ENCODE measurements around the gene TRUB2. TPM values are rescaled to one million over a fixed set of nuclear protein-coding genes. Genes with fewer than 3 reads are reported as not detected.
"Not testable (repeated sequence)": the region's sequence is repeated elsewhere in the genome, so short reads cannot be mapped to it uniquely, and the experiment has no call there.

TRUB2 gene
- total RNA-seq, 2 donors from 2014 or later, result 25.6 to 35.9 TPM

DNA sequence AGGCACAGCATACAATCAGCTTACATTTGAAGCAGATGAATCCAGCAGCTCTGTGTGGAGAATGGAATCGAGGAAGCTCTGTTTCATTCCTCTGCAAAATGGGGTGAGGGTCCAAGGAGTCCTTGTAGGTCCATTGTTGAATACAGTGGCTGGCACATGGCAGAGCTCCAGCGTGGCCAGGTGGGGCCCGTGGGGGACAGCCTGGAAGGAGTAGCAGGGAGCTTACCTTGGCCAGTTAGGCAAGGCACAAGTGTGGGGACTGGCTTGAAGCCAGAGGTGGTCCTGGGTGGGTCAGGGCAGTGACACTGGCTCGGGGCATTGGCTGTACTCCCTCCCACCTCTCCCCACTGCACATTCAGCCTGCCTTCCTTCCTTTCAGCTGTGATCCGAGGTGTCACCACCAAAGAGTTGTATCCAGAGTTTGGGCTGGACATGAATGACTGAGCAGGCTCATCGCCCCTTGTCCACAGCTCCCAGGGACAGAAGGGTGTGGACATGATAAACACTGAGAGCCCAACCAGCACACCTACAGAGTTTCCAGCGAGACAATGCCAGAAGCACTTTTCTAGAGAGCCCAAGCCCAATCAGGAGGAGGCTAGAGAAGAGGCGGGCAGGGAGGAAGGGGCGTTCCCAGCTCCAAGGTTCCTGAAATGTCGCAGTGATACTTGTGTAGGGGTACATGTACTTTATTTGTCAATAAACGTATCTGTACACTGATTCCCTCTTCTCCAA lies 33.8 kb downstream of the TRUB2 start:
- Mint-ChIP-seq H3K27ac (no peak overlapping the region), H3K9me3 (no peaks in the 10 kb centered on the region), H3K36me3 (no peaks in the 10 kb centered on the region)
- no peak for DNase-seq (ENCODE audit: low spot score in 2 of 2)
- ATAC-seq, result no peak

DNA sequence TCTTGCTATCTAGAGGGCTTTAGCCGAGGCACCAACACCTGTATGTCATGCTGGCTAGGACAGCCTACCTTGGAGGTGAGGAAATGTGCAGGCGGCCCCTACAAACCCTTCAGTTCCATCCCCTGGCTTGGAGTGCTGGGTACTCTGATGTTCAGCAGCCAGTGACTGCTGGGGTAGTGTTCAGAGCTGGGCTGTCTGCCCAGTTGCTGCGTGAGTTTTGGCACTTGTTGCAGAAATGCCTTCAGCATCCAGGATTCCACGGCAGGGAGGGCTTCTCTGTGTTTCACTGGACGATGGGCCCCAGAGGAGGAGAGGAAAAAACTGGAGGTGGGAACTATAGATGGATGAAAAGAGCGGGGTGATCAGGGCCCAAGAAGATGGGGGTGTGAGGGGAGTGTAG lies 35.8 kb downstream of the TRUB2 start:
- Mint-ChIP-seq H3K36me3 (no peaks in the 10 kb centered on the region), H3K9me3 (no peaks in the 10 kb centered on the region)
- no peak for ATAC-seq

DNA sequence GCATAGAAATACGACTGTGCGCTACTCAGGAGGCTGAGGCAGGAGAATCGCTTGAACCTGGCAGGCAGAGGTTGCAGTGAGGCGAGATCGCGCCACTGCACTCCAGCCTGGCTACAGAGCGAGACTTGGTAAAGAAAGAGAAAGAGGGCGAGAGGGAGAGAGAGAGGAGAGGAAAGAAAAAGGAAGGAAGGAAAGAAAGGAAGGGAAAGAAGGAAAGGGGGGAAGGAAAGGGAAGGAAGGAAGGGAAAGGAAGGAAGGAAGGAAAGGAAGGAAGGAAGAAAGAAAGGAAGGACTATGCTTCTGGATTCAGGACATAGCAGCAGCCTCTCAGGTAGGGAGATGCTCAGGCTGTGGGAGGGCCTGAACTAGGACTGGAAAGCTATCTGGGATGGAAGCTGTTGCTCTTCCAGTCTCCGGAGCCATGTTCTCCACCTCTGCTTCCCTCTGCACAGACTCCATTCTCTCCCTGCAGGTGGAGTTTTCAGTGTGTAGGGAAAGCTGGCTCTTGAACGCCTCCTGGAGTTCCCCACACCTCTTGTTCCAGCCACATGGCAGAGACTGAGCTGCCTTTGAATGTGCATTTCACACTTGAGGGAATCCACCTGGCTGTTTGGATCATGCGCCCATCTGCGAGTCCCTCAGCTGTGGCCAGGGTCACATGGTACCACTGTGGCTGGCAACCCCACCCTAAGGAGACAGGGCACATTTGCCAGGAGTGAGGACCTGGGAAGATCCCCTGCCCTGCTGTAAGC lies 37.0 kb downstream of the TRUB2 start:
- ATAC-seq, result no peak
- DNase-seq (ENCODE audit: low spot score in 2 of 2), result no peak
- H3K36me3 Mint-ChIP-seq, result no peaks in the 10 kb centered on the region
- no peaks in the 10 kb centered on the region for H3K9me3 Mint-ChIP-seq
- H3K27ac Mint-ChIP-seq, result peak overlapping the region in 1 of 2 donors; percentile 29

More for the DNA sequence above, 35.8 kb downstream of the TRUB2 start:
- peak overlapping the region in 1 of 2 donors; percentile 72 for H3K27ac Mint-ChIP-seq
- DNase-seq (ENCODE audit: low spot score in 2 of 2), result no peak

DNA sequence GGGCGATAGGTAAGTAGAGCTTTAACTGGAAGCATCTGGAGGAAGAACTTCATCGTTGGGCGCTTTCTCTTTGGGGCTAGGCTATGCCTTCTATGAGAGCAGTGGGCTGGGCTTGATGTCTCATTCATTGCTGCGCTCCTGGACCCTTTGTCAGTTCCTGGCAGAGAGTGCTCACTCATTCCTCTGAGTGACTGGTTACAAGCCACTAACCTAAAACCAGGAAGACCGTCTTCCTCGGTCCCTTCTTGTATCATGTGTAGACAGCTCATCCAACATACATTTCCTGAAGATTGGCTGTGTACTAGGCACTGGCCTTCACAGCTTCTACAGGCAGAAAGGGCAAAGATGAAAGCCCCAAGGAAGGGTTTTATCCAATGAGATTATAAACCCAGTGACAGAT lies 39.7 kb downstream of the TRUB2 start:
- Mint-ChIP-seq H3K27ac (no peak overlapping the region), H3K36me3 (no peaks in the 10 kb centered on the region), H3K9me3 (no peaks in the 10 kb centered on the region)
- no peak for ATAC-seq
- no peak for DNase-seq (ENCODE audit: low spot score in 2 of 2)

DNA sequence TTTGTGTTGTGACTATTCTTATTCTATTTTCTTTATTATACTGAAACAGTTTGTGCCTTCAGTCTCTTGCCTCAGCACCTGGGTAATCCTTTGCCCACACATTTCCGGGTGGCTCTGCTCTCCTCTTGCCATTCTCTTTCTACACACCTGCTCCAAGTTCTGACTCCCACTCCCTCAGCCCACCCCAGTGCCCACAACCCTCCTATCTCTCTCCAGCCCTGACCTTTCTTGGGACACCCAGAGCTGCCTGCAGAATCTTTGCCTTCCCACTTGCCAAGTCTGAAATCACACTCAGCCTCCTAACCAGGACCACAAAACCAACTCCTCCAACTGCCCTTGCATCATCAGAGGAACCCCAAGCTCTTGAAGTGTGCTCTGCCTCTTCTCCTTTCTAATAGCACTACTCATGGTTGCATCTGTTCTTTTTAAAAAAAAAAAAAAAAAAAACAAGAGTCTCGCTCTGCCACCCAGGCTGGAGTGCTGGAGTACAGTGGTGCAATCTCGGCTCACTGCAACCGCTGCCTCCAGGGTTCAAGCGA lies 42.1 kb downstream of the TRUB2 start:
- Mint-ChIP-seq H3K9me3 (no peaks in the 10 kb centered on the region), H3K27ac (peak overlapping the region; percentile 43 to 72), H3K36me3 (peaks cover 0 to 7% of the 10 kb centered on the region in 2 donors)
- ATAC-seq (no peak), DNase-seq (ENCODE audit: low spot score in 2 of 2) (no peak)

DNA sequence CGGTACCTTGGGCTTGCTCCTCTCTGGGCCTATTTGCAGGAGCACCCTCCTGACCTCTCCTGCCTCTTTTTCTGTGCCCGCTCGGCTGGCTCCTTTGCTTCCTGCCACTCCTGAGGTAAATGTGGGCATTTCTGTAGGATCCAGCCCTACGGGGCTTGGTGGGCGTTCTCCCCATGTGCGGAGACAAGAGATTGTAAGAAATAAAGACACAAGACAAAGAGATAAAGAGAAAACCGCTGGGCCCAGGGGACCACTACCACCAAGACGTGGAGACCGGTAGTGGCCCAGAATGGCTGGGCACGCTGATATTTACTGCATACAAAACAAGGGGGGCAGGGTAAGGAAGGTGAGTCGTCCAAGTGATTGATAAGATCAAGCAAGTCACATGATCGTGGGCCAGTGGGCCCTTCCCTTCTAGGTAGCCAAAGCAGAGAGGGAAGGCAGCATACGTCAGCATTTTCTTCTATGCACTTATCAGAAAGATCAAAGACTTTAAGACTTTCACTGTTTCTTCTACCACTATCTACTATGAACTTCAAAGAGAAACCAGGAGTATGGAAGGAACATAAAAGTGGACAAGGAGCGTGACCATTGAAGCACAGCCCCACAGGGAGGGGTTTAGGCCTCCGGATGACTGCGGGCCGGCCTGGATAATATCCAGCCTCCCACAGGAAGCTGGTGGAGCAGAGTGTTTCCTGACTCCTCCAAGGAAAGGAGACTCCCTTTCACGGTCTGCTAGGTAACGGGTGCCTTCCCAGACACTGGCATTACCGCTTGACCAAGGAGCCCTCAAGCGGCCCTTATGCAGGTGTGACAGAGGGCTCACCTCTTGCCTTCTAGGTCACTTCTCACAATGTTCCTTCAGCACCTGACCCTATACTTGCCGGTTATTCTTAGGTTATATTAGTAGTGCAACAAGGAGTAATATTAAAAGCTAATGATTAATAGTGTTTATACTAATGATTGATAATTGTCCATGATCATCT lies 42.9 kb downstream of the TRUB2 start:
- peak overlapping the region in 1 of 2 donors; percentile 43 for H3K27ac Mint-ChIP-seq
- H3K9me3 Mint-ChIP-seq; DNase-seq (ENCODE audit: low spot score in 2 of 2); ATAC-seq: not testable (repeated sequence)
- H3K36me3 Mint-ChIP-seq, result peaks cover 0 to 12% of the 10 kb centered on the region in 2 donors

DNA sequence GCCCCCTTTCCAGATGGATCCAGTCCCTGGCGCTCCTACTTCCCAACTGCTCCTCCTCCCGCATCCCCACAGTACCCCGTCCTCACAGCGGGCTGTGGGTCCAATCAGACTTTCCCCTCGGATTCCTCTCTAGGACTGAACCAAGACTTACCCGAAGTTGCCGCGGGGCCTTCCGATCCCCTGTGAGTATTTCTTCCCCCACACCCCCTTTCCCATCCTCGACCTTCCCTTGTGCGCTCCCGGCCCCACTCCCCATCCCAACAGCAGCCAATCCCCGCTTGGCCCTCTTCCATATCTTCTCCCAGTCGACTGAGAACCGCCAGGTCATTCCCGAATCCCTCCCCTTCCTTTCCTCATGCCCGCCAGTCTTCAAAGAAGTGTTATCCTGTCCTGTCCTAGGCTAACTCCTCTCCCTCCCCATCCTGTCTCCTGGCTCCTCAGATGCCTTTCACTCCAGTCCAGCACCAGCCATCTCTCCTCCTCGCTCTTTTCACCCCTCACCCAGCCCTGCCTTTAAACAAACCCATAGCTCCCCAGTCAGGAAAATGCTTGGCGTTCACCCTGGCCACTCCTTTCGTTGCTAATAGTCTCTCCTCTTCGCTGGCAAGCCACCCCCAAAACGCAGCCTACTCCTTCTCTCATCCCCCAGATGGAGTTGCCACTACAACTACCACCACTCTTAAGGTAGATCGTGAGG lies 45.5 kb downstream of the TRUB2 start:
- peak in 1 of 2 donors; percentile 3 for ATAC-seq
- H3K27ac Mint-ChIP-seq, result peak overlapping the region; percentile 98 to 99
- H3K36me3 Mint-ChIP-seq, result peaks cover 0 to 12% of the 10 kb centered on the region in 2 donors
- no peaks in the 10 kb centered on the region for H3K9me3 Mint-ChIP-seq
- no peak for DNase-seq (ENCODE audit: low spot score in 2 of 2)

DNA sequence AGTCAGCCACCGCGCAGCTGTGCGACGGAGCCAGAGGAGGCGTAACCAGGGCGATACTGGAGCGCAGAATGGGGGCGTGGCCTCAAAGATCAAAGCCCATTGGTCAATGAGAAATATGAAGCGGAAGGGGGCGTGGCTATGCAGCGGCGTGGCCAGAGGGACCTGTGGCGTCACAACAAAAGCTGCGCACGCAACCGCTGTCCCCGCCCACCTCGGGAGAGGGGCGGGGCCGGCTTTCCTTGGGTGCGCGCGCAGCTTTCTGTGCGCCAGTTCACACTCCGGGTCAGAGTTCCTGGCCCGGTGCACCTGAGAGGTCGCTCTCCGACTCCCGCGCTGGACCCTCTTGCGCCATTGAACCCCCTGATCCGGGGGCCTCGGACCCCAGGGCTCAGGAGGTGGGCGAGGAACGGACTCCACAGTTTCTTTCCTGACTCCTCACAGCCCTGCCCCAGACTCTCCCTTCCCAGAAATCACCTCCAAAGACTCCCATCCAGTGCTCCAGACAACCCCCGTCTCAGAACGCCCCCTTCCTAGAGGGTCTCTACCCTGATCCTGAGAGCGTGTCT lies 46.2 kb downstream of the TRUB2 start, which contains the start of gene SWI5:
SWI5 (plus strand) TSS at position 269 of the 566 bp plus-strand sequence.
- Mint-ChIP-seq H3K9me3 (no peaks in the 10 kb centered on the region), H3K27ac (peak within 1 kb of the TSS; percentile 98 to 99), H3K36me3 (peaks cover 0 to 12% of the 10 kb centered on the region in 2 donors)
- ATAC-seq (peak; percentile 98 to 99), DNase-seq (ENCODE audit: low spot score in 2 of 2) (peak; percentile 100)

DNA sequence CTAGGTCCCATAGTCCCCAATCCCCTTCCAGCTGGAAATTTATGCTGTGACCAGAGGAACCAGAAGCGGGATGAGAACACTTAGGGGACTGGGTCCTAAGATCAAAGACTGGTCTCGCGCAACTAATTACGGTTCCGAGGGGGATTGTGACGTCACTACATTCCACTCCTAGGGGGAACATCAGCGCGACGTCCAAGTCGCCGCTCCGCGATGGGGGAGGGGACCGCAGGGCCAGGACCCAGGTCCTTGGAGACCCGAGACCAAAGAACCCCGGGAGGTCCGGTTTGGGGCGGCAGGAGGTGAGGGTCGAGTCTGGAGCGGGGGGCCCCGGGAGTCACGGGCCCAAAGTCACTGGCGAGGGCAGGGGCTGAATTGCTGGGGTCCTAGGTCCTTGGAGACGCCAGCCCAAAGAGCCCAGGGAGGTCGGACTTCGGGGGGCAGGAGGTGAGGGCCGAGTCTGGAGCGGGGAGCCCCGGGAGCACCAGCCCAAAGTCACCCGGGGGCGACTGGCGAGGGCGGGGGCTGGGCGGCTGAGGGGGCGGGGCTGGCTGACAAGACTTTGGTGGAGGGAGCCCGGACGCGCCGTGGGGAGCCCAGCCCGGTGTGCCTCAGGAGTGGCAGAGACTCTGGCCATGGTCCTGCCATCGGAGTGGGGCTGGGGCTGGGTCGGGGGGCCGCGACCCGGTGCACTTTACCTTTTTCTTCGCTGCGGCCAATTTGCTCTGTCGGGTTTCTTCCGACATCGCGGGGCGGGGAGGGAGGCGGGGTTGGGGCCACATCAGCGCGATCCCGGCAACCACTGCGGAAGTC lies 46.8 kb downstream of the TRUB2 start, which contains the start of gene GOLGA2:
GOLGA2 (minus strand) TSS at position 810 of the 810 bp plus-strand sequence; CDS start at position 779, 31 bp downstream.
- peak; percentile 62 to 76 for ATAC-seq
- Mint-ChIP-seq H3K27ac (peak within 1 kb of the TSS; percentile 98 to 99), H3K9me3 (no peaks in the 10 kb centered on the region), H3K36me3 (peaks cover 0 to 12% of the 10 kb centered on the region in 2 donors)
- no peak for DNase-seq (ENCODE audit: low spot score in 2 of 2)

DNA sequence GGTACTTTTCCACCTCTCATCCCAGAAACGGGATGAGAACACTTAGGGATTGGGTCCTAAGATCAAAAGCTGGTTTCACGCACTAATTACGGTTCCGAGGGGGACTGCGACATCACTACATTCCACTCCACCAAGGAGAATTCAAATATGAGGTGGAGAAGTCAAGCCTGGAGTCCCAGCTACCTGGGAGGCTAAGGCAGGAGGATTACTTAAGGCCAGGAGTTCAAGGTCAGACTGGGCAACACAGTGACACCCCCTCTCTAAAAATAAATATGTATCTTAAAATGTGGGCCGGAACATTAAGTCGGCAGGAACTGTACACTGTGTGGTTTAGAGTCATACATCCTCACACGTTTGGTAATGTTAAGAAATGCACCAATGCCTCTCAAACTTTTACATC lies 48.0 kb downstream of the TRUB2 start:
- Mint-ChIP-seq H3K27ac (peak overlapping the region in 1 of 2 donors; percentile 98), H3K9me3 (no peaks in the 10 kb centered on the region), H3K36me3 (peaks cover 0 to 12% of the 10 kb centered on the region in 2 donors)
- ATAC-seq (no peak), DNase-seq (ENCODE audit: low spot score in 2 of 2) (no peak)

DNA sequence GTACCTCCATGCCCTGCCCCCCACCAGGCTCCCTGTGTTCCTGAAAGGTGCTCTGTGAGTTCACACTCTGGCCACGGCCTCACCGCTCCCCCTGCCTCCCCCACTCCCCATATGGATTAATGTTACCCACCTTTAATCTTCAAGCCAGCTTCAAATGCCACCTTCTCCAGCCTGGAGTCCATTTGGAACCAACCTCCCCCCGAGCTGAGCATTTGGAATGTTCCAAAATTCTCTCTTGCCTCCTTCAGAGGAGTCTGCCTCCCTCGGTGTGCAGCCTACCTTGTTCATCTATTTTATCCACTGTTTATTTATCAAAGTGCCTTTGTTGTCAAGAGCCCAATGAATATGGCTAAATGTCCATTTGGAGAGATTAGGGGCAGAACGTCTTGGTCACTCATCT lies 50.7 kb downstream of the TRUB2 start:
- Mint-ChIP-seq H3K36me3 (peaks cover 0 to 11% of the 10 kb centered on the region in 2 donors), H3K9me3 (no peaks in the 10 kb centered on the region)

DNA sequence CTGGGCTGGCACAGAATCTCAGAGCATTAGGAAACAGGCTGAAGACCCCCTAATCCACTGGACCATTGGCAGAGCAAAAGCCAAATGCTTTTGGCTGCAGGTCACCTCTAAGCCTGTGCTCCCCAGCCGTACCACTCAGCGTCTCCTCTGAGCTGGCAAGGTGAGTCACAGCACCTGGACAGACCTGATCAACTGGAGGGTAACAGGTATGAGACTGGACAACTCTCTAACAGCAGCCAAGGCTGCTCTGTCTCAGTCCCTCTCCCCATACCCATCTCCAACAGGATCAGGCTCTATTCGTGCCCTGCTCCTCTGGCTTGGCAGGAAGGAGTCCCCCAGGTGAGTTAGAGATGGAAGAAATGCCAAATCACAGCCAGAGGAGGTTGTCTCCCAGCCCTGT lies 51.1 kb downstream of the TRUB2 start:
- H3K27ac Mint-ChIP-seq, result no peak overlapping the region
- no peak for ATAC-seq
- no peaks in the 10 kb centered on the region for H3K9me3 Mint-ChIP-seq
- DNase-seq (ENCODE audit: low spot score in 2 of 2), result no peak
- H3K36me3 Mint-ChIP-seq, result peaks cover 0 to 7% of the 10 kb centered on the region in 2 donors

More for the DNA sequence above, 50.7 kb downstream of the TRUB2 start:
- DNase-seq (ENCODE audit: low spot score in 2 of 2), result no peak
- ATAC-seq, result no peak
- H3K27ac Mint-ChIP-seq, result peak overlapping the region in 1 of 2 donors; percentile 61

DNA sequence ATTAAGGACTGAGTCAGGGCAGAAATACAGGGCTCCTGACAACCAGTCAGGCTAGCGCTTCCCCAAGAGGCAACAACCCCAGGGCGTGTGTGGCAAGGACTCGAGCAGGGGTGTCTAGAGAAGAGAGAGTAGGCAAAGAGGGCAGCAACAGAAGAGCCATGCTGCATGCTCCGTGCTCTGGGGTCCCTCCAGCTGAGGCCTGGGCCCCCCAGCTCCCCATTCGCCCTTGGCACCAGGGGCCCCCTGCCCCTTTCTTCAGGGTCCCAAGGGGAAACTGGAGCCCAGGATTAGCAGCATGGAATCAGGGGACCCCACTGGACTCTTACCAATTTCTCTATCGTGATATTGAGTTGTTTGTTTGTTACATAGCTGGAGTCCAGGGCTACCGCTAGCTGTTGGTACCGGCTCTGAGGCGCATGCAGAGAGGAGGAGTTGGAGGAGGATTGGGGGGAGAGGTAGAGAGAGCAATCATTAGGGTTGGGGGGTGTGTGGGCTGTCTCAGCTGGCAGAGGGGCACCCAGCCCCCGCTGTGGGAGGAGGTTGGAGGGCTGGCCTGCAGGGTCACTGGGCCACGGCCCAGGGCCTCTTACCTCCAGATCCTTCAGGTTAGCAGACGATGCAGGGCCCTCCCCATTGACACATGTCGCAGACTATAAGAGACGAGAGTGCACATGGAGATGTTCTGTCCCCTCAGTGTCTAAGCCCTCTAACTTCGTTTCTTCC lies 55.2 kb downstream of the TRUB2 start:
- H3K36me3 Mint-ChIP-seq, result no peaks in the 10 kb centered on the region
- no peak overlapping the region for H3K27ac Mint-ChIP-seq
- no peak for ATAC-seq
- no peaks in the 10 kb centered on the region for H3K9me3 Mint-ChIP-seq
- DNase-seq (ENCODE audit: low spot score in 2 of 2), result no peak

DNA sequence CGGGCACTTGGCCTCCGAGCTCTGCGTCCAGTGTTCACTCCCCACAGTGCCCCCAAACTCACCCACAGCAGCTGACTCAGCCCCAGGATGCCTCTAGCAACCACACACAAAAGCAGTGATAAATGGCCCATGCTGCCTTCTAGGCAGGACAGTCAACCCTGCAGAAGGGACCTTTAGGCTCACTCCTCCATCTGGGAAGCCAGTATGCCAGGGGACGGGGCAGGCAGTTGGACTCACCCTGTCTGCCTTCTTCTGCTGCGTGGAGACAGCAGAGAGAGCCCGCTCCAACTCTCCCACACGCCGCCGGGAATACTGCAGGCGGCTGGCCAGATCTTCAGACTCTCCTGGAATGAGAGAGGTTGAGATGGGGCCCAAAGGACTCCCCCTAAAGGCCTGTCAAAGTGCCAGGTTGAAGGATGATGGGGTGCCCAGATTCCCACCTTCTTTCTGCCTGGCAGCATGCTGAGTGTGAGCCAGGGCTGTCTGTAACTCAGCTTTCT lies 56.8 kb downstream of the TRUB2 start:
- H3K36me3 Mint-ChIP-seq, result peaks cover 0 to 10% of the 10 kb centered on the region in 2 donors
- H3K9me3 Mint-ChIP-seq, result no peaks in the 10 kb centered on the region
- ATAC-seq (no peak), DNase-seq (ENCODE audit: low spot score in 2 of 2) (no peak)
- no peak overlapping the region for H3K27ac Mint-ChIP-seq

Data from activated naive CD4-positive, alpha-beta T cell treated with anti-CD3 and anti-CD28 coated beads, Interleukin-2, amount 50 U/mL, for 72 hours (primary cell).